Upper lobe of left lung (tissue), 4 donors: ENCODE data around the gene AQP1.

Experiments
- CTCF ChIP-seq, 6 experiments: fragments of 450-650 bp in 4 of 6; fragments of 200-600 bp in 2 of 6; sonication (generic) in 2 of 6; IDR thresholded peaks; one replicate each; pipeline ENCODE4 v1.5.1; 2016 to 2019; ENCODE audit warnings: antibody characterized with exemption in 6 of 6
- EP300 ChIP-seq, 4 donors: sonication (generic); formaldehyde crosslinking; IDR thresholded peaks; one replicate each; pipeline ENCODE4 v1.5.1; 2017; ENCODE audit warnings: antibody characterized with exemption in 4 of 4, control low read depth in 2 of 4
- POLR2A ChIP-seq, 4 donors: fragments of 450-650 bp; IDR thresholded peaks; one replicate each; pipeline ENCODE4 v1.5.1; 2016 to 2017; ENCODE audit warnings: antibody characterized with exemption in 4 of 4, mild to moderate bottlenecking in 2 of 4

- TF ChIP-seq CTCF (IDR thresholded peaks at IDR 0.05) (no peak), POLR2A (IDR thresholded peaks at IDR 0.05) (no peak), EP300 (IDR thresholded peaks at IDR 0.05) (no peak)
Observed at GRCh38 chr7:30912731-30912985, 1.0 kb downstream of the AQP1 start.
